CD4-positive, alpha-beta T cell treated with Interleukin-6 at 100 ng/mL for 8 hours (primary cell): ENCODE data around the gene PCDHB1.

Experiments
- DNase-seq: peaks from one replicate; pipeline ENCODE4 v3.0.0-alpha.2; 2020; ENCODE audit warnings: mixed read lengths, low spot score

Gene PCDHB1, protein sequence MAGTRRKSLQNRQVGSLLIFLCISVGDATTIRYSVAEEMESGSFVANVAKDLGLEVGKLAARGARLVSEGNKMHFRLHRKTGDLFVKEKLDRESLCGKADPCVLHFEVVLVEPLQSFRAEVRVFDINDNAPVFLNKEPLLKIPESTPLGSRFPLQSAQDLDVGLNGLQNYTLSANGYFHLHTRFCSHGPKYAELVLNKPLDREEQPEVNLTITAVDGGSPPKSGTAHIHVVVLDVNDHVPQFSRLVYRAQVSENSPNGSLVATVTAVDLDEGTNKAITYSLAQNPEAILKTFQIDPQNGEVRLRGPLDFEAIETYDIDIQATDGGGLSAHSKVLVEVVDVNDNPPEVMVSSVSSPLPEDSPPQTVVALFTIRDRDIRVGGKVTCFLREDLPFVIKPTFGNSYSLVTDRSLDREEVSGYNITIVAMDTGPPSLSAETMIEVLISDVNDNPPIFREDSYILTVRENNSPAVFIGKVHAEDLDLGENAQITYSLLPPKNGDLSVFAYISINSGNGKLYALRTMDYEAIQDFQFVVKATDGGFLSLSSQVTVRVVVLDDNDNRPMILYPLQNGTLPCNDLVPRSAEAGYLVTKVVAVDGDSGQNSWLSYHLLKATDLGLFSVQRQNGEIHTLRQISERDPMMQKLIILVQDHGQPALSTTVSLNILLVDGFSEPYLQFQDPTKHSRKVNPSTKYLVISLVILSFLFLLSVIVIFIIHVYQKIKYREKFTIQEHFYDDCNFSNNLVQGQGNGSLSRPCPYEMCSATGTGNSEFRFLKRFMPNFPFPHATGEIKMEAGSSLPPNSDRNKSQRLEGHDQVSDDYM

DNA sequence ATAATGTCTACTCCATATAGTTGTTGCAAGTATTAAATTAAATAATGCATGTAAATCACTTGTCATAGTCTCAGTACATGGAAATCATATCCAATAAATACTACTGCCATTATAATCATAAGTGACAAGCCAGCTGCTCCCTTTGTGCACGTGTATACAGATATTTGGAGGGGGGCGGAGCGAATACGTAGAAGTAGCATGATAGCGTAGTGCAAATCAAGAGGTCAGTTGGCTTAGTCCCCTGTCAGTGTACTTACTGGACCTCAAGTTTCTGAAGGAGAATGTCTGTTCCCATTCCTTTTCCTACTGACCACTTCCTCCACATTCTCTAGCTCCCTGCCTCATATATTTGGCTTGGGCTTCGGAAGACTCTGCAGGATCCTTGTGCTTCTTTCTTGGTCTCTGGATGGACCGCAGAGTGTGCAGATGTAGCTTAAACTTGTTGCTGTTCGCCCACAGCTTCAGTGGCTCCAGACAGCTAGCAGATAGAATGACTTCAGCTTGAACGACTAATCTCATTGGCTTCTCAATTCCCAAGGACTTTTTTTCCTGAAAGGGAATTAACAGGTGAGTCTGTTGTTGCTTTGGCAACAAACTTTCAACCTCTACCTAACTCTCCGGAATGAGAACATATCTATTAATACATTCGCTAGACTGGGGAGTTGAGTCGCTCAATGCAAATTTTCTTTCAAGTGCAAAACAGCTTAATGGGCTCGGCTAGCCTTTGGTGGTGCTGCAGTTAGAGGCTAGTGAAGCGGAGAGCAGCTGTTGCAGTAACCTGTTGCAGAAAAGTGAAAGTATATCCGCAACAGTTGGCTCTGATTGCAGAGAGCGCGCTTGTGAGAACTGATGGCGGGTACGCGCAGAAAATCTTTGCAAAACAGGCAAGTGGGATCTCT lies at the start of gene PCDHB1:
Gene PCDHB1, plus strand, starts transcription at position 753 of the 899 bp plus-strand sequence. Its CDS starts 97 bp downstream, at position 850.
- no peak for DNase-seq

DNA sequence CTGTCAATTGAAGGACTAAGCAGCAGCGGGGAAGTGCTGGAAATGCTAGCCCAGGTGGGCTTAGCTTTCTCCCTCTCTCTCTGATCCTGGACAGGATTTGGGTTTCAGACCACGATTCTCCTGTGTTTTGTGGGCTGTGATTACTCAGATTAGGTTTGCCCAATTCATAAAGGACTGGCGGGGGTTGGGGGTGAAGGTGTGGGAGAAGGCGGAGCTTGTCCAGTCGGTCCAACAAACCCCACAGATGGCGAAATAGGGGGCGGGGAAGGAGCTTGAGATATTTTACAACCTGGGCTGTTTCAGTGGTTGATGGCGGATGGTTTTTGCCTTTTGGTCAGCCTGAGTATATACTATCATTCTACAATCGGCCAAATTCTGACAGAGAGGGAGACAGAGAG lies 49.7 kb upstream of the PCDHB1 start:
- DNase-seq: no peak

DNA sequence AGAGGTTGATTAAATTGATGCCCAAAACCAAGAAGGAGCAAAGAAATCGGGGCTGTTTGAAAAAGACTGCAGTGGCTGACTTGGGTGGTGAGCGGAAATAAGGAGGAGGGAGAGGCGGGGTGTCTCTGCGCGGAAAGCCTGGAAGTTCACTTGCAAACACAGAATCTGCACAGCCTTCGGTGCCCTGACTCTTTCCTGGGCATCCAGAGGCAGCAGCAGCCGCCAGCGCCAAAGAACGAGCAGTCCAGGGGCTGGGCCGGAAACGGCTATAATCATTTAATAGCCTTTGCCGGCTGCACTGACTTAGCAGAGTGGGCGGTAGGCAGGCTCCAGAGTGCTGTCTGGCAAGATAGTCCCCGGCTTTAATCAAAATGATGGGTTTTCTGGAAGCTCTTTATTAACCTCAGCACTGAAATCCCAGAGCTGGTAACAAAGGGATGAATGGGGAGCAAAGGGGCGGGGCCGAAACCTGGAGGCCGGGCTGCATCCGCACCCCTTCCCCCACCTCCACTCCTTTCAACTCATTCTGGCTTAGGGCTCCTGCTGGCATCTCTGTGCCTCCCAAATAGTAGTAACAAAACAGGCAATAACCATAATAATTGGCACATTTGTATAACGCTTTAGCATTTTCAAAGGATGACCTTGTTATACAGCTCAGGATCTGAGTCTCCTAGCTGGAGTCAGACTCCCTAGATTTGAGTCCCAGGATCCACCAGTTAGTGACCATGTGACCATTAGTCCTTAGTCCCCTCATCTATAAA lies 49.1 kb upstream of the PCDHB1 start:
- no peak for DNase-seq

DNA sequence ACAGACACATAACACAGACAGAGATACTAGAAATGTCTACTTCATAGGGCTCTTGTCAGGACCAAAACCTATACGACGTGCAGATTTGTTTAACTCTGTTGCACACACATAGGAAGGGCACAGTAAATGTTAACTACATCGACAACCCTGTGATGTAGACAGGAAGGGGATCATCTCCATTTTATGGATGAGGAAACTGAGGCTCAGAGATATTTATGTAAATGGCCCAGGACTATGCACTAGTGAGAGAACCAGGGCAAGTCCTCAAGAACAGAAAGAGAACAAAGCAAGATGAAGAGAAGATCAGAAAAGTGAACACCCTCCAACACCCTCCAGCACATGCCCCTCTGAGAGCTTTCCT lies 48.6 kb upstream of the PCDHB1 start:
- no peak for DNase-seq

DNA sequence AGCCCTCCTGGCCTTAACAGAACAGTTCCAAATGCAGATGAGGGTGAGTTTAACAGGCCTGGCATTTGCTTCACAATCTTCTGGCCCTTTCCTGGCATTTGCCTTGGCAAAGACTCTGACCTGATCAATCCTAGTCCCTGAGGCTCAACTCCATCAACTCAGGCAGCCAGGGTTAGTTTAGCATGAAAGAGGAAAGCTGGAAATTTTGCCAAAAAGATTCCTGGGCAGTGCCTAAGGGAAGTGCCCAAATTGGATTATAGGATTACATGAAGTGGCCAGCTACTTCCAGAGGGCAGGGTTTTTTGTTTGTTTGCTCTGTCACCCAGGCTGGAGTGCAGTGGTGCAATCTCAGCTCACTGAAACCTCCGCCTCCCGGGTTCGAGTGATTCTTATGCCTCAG lies 48.1 kb upstream of the PCDHB1 start:
- no peak for DNase-seq

DNA sequence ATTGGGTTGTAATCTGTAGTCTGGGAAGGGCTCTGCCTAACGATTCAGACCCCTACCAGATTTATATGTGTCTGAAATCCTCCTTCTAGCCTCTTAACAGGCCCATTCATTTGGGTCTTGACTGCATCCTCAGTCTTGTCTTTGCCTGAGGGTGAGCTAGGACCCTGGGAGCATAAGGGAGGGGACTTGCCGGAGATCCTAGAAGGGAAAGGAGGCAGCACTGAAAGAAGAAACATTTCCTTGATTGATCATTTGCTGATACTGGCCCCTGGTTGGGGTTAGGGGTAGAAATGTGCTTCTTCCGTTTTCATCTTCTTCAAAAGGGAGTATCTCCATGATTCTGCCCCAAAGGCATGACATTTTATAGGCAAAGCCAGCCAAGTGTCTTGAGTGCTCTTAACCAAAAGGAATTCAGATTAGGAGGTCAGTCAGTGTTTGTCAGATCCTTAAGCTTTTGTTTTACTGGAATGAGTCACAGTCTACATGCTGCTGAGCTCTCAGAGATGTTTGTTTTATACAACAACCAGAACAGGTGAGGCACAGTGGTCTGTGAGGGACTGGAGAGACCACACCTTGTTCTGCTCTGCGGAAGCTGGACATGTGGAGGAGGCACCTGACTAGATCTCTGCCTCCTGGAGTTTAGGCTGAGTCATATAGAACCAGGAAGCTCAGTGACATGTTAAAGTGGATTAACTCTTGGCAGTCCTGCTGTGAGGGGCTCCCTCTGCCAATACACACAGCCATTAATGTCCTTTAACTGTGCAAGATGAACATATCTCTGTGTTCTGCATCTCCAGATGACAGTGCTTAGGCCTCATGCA lies 47.2 kb upstream of the PCDHB1 start:
- no peak for DNase-seq

DNA sequence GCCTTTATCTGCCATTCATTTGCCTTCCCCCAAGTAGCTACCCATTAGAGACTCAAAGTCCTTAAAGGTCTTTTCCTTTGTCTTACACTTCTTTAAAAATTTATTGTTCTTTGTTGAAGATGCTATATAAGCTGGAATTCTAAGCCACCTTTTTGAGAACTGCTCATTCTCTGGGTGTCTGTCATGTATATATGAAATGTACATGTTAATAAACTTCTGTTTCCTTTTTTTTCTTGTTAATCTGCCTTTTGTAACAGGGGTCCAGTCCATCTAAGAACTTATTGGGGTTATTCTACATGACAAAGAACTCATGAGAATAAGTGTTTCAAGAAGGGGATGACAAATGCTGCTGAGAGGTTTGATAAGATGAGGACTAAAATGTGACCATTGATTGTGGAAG lies 43.4 kb upstream of the PCDHB1 start:
- no peak for DNase-seq

DNA sequence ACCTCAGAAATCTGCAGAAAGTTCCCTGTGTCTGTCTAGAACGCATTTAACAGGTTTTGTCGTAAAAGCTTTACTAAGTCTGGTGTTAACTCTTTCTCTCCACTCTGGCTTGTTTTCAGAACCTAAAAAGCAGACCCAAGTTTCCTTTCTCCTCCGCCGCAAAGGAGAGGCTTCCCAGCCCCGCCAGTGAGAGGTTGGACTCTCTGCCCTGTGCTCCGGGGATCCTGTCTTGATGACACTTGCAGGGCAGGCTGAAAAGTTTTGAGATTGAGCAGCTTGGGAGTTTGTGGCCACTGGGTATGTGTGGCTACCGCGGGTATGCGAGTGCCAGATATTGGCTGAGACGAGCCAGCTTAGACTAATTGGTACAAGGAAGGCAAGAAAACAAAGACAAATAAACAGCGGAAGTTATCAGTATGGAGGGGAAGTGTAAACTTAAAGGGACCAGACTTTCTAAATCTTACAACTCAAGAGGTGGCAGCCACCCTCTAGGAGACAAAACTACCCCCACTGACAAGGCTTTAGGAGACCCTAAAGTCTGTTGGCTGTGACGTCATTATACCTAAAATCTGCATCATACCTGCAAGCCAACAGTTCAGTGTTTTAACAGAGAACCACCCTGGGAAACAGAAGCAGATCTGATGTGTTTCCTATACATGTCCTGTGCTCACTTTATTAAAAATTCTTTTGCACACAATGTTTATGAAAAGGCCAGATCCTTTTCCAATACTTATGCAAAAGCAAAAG lies 41.0 kb upstream of the PCDHB1 start:
- no peak for DNase-seq

DNA sequence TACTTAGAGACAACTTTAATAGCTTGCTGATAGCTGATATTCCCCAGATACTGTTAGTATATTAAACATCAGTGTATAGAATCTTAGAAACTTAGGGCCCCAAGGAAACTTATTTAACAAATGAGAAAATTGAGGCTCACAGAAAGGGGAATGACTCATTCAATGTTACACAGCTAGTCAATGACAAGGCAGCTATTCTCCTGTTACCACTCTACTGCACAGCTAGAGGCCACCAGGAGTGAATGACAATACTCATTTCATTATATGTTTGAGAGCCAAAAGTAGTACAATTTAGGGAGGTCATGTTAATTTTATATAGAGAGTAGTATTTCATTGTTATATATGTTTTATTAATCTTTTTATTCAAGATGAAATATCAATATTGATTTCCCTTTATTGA lies 33.2 kb upstream of the PCDHB1 start:
- no peak for DNase-seq

DNA sequence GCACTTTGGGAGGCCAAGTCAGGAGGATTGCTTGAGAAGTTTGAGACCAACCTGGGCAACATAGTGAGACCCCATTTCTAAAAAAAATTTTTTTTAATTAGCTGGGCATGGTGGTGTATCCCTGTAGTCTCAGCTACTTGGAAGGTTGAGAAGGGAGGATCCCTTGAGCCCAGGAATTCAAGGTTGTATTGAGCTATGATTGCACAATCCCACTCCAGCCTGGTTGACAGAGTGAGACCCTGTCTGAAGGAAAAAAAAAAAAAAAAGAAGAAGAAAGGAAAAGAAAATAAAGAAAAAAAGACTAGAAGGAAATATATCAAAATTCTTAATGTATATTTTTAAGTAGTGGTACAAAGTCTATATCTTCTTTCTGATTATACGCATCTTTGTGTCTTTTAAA lies 28.8 kb upstream of the PCDHB1 start:
- no peak for DNase-seq

DNA sequence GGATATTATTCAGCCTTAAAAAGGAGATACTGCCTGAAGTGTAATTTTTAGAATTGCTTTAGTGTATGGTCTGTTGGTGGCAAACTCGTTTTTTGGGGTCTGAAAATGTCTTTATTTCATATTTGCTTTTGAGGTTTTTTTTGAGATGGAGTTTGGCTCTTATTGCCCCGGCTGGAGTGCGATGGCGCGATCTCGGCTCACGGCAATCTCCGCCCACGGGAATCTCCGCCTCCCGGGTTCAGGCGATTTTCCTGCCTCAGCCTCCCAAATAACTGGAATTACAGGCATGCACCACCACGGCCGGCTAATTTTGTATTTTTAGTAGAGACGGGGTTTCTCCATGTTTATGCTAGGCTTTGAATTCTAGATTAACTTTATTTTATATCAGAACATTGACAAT lies 20.2 kb upstream of the PCDHB1 start:
- no peak for DNase-seq

DNA sequence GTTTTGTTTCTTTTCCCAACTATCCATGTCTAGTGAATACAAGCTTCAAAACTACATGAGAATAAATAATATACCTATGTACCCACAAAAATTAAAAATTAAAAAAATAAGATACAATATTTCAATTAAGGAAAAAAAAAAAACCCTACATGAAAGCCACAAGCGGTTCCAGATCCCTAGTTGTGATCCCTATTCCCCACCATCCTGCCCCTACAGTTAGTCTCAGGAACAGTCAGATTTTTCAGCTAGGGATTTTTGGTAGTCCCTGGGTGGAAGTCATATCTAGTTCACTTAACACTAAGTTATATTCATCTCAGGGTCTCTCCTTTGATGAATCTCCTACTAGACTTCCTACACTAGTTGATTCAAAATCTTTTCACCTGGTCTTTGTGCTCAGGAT lies 18.5 kb upstream of the PCDHB1 start:
- no peak for DNase-seq

DNA sequence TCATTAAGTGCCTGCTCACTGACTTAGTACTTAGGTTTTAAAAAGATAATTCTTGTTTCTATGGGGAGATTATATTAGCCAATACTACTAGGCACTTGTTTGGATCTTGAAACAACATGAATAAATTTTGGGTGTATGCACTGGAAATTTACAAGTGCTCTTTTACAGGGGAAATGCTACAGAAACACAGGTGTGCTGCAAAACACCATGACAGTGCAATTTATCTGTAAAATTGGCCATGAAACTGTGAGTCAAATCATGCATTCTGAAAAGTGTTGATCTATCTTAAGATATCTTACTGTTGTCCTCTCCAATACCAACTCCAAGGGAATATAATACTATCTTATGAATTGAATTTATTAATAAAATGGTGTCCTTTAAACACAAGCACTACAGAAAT lies 12.1 kb upstream of the PCDHB1 start:
- no peak for DNase-seq

DNA sequence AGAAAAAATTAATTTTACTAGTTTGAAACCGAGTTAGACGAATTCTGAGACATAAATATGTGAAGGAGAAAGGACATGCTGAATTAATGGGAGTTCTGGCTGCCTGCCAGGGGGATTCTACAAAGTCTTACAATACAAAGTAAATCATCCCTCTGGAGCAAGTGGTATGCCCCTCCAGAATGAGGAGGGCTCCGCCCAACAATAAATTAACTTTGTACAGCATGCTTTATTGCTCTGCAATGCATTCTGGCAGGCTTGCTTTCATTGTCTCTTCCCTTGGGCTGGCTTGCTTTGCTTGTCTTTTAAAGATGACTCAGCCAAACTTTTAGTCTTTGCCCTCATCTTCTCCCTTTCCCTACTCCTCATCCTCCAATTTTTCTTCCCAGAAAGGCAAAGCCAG lies 11.7 kb upstream of the PCDHB1 start:
- no peak for DNase-seq

DNA sequence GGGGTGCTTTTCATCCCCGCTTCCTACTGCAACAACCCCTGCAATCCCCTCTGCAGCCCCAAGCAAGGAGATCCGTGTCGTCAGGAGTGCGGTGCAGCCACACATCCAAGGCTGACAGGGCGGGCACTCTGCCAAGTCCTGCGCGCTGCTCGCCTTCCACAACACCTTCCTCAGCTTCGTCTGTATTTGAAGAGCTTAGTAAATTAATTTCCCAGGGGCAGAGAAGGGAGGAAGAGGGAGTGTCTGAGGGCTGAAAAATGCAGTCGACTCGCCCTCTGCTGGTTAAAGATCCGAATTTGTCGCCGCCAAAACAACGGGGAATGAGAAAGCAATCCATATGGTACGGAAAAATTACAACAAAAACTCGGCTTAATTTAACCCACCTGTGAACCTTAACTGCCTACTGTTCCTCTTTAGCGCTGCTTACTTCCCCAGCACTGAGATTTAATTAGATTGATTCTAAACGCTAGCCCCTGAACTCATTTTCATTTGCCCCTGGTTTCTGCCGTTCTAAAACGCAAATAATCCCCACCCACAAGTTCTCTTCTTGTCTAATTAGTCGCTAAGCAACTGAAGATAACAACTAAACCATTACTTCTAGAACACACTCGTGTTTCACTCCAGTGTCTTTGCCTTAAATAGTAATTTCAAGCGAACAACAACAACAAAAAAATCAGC lies 10.9 kb upstream of the PCDHB1 start:
- DNase-seq: no peak

DNA sequence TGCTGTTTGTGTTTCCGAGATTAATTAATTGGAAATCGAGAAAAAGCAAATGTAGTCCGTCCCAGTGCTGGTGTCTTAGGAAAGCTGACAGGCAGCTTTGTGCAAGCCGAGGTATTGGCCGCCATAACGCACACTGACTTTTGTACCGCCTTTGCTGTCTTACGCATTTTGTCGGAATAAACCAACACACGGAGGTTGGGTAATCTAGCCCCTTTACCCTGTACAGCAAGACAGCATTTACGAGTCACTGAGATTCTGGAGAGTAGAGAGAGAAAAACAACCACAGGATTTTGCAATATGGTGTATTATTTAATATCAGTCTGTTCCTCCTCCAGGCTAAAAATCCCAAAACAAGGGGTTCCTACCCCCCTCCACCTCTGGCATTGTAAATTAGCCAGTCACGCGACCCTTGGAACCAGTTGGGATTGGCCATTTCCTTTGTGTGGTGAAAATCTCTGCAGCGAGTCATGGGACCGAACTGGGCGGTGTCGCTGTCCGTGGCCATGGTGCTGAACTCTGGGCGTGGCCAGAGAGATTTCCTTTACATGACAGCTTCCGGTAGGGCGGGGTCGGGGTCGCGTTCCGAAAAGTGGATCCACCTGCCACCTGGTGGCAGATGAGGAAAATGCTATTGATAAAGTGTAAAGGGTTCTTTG lies 10.3 kb upstream of the PCDHB1 start:
- DNase-seq: peak; percentile 20

DNA sequence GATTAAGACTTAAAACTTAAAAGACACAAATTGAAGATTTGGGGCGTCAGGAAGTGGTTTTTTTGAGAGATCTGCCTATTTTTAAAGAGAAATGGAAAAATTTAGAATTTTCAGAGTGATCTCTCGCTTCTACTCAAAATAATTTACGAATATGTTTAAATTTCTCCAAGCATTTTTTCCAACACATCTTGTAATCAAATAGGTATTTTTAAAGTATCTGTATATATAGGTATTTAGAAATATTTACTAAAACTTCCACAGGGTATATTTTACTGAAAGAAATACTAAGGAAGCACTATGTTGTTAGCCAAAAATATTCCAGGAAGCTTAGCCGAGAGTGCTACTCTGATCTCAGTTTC lies 9.8 kb upstream of the PCDHB1 start:
- DNase-seq: no peak

DNA sequence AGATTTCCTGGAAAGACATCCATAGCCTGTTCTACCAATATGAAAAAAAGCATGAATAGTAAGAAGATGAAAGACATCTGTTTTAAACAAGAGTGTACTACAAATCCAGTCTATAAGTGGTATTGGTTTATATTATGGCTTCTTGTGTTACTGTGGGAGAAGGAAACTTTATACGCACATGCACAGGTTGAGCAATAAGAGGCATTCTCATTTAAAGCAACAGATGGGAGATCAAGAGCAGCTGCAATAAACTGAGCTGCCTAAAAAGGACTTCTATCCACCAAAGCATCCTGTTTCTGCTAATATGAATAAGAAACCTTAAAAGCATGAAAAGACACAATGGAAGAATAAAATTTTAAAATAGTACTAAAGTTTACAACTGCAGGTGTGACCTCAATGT lies 8.6 kb upstream of the PCDHB1 start:
- DNase-seq: no peak

DNA sequence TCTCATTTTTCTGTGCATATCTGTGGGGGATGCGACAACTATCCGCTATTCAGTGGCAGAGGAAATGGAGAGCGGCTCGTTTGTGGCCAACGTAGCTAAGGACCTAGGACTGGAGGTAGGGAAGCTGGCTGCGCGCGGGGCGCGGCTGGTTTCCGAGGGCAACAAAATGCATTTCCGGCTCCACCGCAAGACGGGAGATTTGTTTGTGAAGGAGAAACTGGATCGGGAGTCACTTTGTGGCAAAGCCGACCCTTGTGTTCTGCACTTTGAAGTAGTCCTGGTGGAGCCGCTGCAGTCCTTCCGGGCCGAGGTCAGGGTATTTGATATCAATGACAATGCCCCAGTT lies 320 bp downstream of the PCDHB1 start:
- DNase-seq: no peak
